ENCODE results near the gene RPL18.
"Not testable (repeated sequence)": the region's sequence is repeated elsewhere in the genome, so short reads cannot be mapped to it uniquely, and the experiment has no call there.

The RPL18 gene

DNA sequence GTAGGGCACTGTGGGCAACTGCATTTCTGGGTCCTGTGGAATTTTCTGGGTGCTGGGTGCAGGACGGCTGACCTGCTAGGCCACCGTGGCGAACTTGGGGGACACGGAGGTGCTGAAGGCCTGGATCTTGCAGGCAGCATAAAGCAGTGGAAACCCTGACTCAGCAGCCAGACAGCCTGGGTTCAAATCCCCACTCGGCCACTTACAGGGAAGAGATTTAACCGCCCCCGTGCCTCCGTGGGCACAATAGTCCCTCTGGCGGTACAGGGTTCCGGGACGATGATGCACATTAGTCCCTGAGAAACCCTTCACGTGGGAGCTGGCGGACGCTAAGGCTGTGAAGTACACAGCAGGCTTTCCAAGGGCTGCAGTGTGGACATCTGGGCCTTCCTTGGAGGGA is 7.1 kb downstream of the RPL18 start:
- no peak for DNase-seq

DNA sequence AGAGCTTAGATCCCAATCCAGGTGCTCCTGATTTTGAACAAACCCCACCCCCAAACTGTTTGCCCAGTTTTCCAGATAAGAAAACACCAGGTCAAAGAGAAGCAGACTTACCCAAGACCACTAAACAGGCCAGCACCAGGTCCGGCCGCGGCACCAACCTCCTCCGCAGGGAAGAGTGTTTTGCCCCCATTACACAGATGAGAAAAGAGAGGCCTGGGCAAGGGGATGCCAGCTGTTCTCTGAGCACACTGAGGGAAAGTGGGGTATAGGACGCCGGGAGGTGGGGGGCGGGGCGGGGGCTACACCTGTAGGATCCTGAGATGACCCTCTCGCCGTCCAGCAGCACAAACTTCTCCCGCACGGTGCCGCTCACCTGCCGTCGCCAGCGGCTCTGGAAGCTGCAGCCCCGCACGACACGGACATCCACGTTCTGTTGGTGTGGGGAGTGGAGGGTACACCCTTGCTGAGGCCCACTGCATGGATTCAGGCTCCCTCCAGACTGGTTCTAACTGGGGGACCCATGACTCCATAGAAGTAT is 9.3 kb downstream of the RPL18 start:
- no peak for DNase-seq

DNA sequence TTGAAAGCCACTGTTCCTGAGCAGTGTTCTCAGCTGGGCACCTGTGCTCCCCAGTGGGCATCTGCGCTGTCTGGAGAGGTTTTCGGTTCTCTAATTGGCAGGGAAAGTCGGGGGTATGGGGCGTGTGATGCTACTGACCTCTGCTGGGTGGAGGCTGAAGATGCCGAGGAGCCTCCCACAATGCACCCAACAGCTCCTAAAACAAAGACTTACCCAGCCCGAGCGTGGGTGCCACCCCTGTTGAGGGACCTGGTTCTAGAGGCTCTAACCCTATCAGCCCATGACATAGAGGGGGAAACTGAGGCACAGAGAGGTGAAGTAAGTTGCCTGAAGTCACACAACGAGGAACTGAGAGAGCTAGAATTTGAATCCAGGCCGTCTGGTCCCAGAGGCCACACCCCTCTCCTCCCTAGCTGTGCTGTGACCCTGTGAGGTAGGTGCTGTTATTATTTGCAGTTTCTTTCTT is 10.1 kb downstream of the RPL18 start:
- peak; percentile 58 for DNase-seq

DNA sequence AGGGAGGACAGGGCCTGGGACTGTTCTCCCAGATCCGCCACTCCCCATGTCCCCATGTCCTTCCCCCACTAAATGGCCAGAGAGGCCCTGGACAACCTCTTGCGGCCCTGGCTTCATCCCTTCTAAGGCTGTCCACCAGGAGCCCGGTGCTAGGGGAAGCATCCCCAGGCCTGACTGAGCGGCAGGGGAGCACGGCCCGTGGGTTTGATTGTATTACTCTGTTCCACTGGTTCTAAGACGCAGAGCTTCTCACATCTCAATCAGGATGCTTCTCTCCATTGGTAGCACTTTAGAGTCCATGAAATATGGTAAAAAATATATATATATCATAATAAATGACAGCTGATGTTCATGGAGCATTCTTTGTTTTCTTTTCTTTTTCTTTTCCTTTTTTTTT is 11.6 kb downstream of the RPL18 start:
- DNase-seq = no peak

DNA sequence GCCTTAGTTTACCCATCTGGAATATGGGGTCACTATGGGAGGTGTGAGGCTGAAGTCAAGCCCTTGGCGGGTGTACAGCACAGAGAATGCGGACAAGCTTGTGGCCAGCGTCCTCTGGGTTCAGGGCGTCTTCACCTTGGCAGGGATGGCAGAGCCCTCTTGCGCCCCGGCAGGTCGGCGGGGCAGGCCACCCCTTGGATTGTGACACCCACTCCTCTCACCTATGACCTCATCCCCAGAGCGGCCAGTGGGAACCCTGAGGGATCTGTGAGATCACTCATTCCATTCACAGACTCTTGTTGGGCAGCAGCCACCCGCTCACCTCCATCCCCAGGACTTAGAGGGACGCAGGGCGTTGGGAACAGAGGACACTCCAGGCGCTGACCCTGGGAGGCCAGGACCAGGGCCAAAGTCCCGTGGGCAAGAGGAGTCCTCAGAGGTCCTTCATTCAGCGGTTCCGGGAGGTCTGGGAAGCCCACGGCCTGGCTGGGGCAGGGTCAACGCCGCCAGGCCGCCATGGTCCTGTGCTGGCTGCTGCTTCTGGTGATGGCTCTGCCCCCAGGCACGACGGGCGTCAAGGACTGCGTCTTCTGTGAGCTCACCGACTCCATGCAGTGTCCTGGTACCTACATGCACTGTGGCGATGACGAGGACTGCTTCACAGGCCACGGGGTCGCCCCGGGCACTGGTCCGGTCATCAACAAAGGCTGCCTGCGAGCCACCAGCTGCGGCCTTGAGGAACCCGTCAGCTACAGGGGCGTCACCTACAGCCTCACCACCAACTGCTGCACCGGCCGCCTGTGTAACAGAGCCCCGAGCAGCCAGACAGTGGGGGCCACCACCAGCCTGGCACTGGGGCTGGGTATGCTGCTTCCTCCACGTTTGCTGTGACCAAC is 12.3 kb downstream of the RPL18 start, which contains the start of gene SPACA4:
SPACA4 (plus strand) TSS at position 280 of the 896 bp plus-strand sequence; CDS start at position 517, 237 bp downstream.
- DNase-seq = no peak

DNA sequence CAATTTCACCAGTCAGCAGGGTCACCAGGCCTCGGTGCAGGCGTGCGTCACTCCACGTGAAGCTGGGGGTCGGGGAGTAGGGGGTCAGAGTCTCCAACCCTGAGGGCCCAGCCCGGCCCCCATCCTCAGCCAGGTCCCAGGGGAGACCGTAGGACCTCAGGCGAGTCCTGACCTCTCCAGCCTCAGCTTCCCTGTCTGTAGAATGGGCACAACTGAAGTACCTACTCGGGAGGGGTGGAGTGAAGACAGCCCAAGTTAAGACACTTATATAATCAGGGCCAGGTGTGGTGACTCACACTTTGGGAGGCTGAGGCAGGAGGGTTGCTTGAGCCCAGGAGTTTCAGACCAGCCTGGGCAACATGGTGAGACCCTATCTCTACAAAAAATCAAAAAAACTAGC is 15.1 kb downstream of the RPL18 start:
- DNase-seq = no peak

DNA sequence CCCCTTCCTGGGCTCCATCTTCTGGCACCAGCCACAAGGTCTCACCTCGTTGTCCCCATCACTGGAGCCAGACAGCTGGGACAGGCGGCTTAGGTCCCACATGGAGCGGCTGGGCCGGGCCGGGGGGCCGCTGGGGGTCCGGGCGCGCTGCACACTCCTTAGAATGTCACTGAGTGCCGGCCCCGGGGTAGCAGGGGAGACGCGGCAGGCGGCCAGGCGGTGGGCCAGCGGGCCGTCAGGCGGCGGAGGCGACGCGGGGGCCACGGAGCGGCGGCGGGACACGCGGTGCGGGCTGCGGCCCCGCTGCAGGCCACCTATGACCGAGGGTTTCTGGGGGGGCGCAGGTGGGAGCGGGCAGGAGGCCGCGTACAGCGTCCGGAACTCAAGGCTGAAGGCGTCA is 15.5 kb downstream of the RPL18 start:
- no peak for DNase-seq

DNA sequence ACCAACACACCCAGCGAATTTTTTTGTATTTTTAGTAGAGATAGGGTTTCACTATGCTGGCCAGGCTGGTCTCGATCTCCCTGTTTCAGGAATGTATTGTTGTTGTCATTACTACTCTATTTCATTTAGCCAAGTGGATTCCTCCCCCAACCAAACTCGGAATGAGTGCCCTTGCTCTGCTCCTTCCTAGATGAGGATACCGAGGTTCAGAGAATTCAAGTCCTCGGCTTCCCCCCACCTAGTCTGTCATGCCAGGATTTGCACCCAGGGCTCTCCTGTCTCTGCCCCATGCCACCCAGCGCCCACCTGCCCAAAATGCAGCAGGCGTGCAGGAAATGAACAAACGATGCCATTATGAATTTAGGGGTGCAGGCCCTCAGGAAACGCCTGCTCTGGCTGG is 16.0 kb downstream of the RPL18 start:
- no peak for DNase-seq

DNA sequence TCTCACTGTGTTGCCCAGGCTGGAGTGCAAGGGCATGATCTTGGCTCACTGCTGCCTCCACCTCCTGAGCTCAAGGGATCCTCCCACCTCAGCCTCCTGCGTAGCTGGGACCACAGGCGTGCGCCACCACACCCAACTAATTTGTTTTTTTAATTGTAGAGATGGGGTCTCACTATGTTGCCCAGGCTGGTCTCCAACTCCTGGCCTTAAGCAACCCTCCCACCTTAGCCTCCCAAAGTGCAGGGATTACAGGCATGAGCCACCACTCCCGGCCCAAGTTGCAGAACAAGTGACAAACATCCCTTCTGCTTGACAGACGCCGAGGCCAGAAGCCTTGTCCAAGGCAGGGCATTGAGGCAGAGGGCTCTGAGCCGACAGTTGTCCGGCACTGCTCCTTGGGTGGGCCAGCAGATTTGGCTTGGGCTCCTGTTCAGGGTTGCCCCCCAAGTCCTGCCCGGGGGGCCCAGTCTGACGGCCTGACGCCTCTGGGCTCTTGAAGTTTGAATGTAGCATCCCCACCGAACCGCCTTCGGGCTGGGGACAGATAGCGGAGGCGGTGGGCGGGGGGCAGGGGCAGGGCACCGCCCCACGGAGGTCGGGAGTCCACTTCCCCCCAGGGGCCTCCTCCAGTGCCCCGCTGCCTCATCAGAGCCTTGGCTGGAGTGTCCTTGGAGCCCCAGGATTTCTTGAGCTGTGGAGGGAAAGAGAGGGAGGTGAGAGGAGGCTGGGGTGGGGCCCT is 18.1 kb downstream of the RPL18 start:
- no peak for DNase-seq

DNA sequence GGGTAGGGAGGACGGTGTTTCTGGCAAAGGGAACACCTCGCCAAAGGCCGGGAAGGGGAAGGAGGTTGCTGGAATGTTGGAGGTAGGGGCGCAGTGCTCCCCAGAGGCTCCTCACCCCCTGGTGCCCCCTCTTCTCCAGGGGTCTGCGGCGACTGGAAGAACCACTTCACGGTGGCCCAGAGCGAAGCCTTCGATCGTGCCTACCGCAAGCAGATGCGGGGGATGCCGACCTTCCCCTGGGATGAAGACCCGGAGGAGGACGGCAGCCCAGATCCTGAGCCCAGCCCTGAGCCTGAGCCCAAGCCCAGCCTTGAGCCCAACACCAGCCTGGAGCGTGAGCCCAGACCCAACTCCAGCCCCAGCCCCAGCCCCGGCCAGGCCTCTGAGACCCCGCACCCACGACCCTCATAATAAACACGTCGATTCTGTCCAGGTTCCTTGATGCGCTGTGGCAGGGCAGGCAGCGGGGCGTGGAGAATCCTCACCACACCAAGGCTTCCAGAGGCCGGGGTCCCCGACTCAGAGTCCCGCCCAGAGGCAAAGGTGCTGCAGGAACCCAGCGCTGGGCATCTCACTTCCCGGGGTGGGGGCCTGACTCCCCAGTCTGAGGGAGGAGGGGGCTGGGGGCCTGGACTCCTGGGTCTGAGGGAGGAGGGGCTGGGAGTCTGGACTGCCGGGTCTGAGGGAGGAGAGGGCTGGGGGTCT is 19.8 kb downstream of the RPL18 start:
- no peak for DNase-seq

DNA sequence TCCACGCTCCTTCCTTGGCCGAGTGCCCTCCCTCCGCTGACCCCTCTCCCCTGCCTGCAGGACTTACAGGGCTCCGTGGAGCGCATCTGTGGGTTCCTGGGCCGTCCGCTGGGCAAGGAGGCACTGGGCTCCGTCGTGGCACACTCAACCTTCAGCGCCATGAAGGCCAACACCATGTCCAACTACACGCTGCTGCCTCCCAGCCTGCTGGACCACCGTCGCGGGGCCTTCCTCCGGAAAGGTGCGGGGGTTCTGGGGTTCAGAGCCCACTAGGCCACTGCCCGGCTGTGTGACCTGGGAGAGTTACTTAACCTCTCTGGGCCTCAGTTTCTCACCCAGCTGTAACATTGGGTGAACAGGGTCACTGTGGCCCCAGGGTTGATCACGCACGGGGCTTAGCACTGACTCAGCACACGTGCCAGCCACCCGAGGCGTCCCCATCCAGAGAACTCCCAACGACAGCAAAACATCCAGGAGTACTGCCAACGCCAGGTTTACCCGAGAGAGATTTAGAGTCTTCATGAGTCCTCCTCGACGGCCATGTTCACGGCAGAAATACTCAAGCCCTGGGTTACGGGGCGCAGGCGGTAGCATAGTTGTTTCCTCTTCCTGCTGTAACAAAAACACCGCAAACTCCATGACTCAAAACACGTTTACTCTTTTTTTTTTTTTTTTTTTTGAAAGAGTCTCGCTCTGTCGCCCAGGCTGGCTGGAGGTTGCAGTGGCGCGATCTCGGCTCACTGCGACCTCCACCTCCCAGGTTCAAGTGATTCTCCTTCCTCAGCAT is 22.1 kb downstream of the RPL18 start:
- DNase-seq = peak; percentile 41

DNA sequence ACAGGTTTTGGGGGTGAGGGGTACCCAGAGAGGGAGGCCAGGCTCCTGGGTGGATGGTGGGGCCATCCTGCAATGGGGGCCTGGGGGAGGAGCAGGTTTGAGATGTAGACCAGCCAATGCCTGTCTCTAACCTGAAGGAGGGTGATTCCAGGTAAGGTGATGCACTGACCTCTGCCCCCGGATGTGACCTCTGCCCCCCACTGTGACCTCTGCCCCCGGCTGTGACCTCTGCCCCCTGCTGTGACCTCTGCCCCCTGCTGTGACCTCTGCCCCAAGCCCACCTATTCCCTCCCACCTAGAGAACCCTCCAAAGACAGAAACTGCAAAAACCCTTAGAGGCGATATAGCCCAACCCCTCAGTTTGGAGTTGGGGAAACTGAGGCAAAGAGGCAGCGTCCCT is 22.7 kb downstream of the RPL18 start:
- no peak for DNase-seq

DNA sequence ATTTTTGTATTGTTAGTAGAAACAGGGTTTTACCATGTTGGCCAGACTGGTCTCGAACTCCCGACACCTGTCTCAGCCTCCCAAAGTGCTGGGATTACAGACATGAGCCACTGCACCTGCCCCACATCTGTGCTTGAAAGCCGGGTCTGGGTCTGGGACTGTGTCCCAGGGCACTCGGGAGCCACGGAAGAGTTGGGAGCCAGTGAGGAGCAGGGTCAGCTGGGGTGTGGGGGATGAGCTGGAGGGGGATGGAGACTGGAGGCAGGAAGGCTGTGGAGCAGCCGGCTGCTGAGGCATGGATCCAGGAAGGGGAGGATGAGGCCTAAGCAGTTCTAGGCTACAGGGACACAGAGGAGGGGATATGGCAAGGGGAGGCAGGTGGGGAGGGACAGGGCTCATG is 23.1 kb downstream of the RPL18 start:
- DNase-seq = no peak

DNA sequence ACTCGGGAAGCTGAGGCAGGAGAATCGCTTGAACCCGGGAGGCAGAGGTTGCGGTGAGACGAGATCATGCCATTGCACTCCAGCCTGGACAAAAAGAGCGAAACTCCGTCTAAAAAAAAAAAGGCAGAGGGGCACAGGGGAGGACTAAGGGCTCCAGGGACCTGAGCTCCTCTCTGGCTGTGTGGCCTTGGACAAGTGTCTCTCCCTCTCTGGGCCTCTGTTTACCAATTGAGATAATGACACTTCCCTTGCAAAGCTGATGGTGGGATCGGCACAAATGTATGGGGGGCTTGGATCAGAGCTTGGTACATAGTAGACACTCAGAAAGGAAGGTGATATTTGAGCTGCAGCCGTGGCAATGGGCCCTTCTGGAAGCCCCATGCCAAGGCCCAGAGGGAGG is 23.8 kb downstream of the RPL18 start:
- DNase-seq = no peak

DNA sequence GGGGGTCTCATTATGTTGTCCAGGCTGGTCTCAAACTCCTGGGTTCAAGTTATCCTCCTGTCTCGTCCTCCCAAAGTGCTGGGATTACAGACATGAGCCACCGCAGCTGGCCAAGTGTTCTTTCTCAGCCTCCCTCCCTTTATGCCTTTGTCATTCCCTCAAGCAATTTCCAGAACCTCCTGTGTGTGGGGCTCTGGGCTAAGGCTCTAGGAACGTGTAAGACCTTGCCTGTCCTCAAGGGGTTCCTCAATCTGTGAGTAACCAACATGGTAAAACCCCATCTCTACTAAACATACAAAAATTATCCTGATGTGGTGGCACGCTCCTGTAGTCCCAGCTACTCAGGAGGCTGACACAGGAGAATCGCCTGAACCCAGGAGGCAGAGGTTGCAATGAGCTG is 28.0 kb downstream of the RPL18 start:
- no peak for DNase-seq

DNA sequence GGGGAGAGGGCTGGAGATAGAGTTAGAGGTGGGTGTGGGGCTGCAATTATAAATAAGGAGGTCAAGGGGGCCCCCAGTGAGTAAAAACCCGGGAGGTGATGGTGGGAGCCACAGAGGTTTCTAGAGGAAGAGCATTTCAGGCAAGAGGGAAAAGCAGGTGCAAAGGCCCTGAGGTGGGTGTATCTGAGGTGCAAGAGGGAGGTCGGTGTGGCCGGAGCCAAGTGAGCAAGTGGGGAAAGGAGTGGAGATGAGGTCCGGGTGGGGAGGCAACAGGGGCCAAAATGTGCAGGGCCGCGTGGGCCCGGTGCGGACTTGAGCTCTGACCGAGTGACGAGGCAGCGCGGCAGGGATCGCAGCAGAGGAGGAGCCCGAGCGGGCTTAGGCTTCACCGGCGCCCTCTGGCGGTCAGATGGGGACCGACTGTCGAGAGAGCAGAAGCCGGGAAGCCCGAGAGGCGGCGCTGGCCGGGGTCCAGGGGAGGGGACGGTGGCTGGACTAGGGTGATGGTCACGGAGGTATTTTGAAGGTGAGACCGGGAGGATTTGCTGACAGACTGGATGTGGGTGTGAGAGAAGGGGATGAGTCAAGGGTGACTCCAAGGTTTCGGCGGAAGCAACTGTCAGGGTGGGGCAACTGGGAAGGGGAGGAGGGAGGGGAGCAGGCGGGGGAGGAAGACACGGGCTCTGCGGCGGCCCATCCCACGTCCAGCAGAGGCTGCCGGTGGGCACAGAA is 30.1 kb downstream of the RPL18 start:
- DNase-seq = peak; percentile 93

DNA sequence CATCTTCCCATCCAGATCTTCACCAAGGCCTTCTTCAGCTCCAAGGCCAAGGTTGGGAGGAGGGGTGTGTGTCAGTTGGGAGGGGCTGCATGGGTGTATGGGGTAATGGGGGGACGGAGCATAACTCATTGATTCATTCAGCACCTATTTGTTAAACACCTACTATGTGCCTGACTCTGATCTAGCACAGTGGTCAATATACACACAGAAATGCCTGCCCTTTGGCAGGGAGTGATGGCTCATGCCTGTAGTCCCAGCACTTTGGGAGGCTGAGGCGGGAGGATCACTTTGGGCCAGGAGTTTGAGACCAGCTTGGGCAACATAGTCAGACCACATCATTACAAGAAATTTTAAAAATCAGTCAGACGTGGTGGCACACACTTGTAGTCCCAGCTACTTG is 31.6 kb downstream of the RPL18 start:
- DNase-seq = no peak

DNA sequence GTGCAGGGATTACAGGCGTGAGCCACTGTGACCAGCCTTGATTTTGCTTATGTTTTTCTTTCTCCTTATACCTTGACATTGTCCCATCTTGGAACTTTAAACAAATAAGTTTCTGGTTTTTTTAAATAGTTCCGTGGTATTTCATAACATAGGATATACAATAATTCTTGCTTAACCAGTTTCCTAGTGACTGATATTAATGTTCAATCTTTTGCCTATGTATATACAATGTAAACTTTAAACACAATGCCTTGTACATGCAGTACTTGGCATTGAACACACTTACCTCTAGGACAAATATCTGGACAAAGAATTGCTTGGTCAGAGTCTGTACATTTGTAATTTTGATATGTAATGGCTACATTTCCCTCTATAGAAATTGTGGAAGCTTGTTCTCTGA is 36.8 kb downstream of the RPL18 start:
- DNase-seq = no peak

DNA sequence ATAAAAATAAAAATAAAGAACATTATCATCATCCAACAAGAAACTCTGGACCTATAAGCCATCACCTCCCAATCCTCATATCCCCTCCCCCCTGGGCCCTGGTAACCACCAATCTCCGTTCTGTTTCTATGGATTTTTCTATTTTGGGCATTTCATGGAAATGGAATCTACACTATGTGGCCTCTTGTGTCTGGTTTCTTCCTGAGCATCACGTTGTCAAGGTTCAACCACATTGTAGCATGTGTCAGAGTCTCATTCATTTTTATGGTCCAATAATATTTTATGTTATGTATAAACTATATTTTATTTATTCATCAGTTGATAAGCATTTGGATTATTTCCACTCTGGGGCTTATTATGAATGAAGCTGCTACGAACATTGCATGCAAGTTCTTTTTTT is 40.1 kb downstream of the RPL18 start:
- DNase-seq = no peak

DNA sequence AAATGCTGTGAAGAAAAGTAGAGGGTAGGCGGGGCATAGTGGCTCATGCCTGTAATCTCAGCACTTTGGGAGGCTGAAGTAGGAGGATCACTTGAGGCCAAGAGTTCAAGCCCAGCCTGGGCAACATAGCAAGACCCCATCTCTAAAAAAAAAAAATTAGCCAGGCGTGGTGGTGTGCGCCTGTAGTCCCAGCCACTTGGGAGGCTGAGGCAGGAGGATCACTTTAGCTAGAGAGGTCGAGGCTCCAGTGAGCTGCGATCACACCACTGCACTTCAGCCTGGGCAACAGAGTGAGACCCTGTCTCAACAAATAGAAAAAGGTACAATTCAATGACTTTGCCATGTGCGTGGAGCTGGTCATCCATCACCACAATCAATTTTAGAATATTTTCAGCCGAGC is 41.1 kb downstream of the RPL18 start:
- not testable (repeated sequence) for DNase-seq

DNA sequence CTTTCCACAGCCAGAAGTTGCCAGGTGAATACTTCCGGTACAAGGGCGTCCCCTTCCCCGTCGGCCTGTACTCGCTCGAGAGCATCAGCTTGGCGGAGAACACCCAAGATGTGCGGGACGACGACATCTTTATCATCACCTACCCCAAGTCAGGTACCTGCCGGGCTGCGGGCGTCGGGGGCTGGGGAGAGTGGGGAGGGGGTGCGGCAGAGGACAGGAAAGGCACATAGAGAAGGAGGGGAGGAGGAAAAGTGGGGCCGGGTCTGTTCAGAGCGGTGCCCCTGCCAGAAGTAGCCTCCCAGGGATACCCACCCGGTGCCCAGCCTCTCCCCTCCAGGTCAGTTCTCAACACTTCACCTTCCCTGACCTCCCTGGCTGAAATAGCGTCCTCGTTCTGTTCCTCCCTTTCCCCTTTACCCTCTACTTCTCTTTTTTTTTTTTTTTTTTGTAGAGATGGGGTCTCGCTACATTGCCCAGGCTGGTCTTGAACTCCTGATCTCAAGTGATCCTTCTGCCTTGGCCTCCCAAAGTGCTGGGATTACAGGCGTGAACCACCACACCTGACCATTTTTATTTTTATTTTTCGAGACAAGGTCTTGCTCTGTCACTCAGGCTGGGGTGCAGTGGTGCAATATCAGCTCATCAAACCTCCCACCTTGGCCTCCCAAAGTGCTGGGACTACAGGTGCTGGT is 42.9 kb downstream of the RPL18 start:
- DNase-seq = no peak
